Choroid plexus epithelial cell (primary cell): ENCODE results near the gene LIX1L.
A peak's percentile ranks its signal among the peaks of the same experiment; 100 is the strongest.

Source experiments
- DNase-seq: peaks from one replicate; pipeline ENCODE4 v3.0.0-alpha.2; 2010; ENCODE audit warnings: low read depth
- H3K4me3 ChIP-seq: 2 replicates; pipeline ENCODE4 v1.5.1; 2011; ENCODE audit warnings: low read depth, mild to moderate bottlenecking, control low read depth, low read length, moderate library complexity
- TF ChIP-seq, protein P1 (sequence below): conservative IDR thresholded peaks from 2 replicates; pipeline ENCODE4 v1.5.1; 2011; ENCODE audit warnings: low read depth, mild to moderate bottlenecking, control low read depth, inconsistent platforms, low read length, moderate library complexity

LIX1L gene

DNA sequence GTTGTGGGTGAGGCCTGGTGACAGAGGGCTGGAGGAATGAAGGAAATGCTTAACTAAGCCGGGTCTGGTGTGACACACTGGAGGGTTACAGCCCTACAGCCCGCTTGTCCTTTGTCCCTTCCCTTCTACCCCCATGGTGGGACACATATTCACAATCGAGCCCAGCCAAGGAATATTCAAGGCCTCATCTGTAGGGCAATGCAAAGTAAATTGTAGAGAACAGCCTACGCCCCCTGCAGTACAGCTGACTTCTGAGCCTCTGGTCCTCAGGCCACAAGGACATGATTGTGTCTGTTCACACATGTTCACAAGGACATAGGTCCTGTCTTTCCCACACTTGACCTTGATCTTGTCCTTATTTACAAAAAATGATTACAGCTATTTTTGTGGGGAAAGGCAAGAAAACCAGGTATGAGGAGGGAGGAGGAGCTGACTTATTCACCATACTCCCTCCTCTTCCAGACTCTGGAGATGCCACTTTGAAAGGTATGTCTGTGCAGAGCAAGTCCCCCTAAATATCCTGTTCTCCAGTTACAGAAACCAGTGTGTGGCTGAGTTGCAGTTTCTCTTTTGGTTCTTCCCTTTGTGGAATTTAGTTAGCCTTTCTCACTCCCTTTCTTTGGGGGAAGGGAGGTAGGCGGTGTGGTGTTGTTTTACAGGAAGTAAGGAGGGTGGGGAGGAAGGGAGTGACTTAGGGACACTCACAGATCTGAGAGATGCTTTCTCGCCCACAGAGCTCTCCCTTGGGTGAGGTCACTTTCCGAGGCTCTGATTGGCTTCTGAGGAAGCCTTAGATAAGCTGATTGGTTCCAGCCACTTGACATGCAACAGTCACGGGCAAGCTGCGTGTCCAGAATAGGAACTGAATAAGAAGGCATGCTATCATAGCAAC is 21.3 kb upstream of the LIX1L start:
- DNase-seq: peak; percentile 100
- peak overlapping the region; percentile 31 for H3K4me3 ChIP-seq
- TF ChIP-seq, protein P1, sequence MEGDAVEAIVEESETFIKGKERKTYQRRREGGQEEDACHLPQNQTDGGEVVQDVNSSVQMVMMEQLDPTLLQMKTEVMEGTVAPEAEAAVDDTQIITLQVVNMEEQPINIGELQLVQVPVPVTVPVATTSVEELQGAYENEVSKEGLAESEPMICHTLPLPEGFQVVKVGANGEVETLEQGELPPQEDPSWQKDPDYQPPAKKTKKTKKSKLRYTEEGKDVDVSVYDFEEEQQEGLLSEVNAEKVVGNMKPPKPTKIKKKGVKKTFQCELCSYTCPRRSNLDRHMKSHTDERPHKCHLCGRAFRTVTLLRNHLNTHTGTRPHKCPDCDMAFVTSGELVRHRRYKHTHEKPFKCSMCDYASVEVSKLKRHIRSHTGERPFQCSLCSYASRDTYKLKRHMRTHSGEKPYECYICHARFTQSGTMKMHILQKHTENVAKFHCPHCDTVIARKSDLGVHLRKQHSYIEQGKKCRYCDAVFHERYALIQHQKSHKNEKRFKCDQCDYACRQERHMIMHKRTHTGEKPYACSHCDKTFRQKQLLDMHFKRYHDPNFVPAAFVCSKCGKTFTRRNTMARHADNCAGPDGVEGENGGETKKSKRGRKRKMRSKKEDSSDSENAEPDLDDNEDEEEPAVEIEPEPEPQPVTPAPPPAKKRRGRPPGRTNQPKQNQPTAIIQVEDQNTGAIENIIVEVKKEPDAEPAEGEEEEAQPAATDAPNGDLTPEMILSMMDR: peak; percentile 46

DNA sequence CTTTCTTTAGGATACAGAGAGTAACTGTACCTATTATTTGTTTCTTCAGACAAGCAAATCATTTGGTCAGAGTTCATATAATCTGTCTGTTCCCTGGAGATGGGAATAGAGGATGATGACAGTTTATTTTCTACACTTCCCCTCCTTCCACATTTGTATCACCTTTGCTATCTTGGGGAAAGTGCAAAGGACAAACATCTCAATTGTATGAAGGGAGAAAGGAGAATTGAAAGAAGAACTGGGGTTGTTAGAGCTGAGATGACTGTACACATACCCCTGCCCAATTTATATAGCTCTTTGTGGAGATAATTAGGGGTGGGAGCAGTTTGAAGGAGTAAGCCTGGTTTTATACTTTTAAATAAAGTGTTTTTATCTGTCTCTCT is 20.6 kb upstream of the LIX1L start:
- H3K4me3 ChIP-seq: no peak overlapping the region
- TF ChIP-seq, protein P1: no peak
- DNase-seq: no peak

DNA sequence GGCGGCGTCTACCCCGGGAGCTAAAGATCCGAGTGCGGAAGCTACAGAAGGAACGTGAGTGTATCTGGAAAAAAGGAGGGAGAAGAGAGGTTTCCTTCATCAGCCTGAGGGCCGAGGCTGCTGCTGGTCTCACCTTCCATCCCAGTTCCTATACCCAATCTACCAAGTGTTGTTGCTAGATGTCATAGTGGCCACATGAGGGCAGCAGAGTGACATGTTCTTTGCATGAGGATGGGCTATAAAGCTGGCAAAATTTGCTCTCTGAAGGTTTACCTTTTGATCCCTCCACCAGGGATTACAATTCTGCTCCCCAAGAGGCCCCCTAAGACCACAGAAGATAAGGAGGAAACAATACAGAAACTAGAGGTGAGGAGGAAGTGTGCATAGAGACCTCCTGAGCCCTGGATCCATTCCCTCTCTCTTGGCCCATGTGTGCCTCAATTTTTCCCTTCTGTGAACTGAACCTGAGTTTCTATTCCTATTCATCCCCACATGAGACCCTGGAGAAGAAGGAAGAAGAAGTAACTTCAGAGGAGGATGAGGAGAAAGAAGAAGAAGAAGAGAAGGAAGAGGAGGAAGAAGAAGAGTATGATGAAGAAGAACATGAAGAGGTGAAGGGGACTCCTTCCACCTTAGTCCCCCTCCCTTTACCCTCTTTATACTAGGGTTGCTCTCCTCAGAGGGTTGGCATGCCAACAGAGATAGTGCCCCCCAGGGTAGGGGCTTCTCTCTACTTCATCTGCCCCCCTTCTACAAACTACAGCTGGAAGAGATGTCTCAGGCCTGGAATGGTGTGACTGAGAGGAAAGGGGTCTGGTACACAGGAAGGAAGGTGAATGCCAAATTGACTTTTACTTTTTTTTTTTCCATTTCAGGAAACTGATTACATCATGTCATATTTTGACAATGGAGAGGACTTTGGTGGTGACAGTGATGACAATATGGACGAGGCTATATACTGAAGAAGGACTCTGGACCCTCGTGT is 20.0 kb upstream of the LIX1L start:
- no peak overlapping the region for H3K4me3 ChIP-seq
- peak; percentile 94 for DNase-seq
- TF ChIP-seq, protein P1: peak; percentile 88

DNA sequence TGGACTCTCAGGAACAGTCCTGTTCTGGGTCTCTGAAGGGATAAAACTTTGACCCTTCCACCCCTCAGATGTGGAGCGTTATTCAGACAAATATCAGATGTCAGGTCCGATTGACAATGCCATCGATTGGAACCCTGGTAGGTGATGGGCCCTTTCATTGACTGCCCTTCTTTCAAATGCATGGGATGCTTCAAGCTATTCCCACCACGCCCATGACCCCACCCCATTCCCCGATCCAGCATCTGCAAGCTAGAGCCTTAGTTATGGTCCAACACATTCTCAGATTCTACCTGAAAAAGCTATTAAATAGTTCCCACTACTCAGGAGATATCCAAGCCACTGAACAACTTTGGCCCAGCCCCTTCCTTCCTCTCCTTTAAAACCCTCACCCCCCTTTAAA is 19.2 kb upstream of the LIX1L start:
- no peak overlapping the region for H3K4me3 ChIP-seq
- no peak for DNase-seq
- TF ChIP-seq, protein P1: no peak

DNA sequence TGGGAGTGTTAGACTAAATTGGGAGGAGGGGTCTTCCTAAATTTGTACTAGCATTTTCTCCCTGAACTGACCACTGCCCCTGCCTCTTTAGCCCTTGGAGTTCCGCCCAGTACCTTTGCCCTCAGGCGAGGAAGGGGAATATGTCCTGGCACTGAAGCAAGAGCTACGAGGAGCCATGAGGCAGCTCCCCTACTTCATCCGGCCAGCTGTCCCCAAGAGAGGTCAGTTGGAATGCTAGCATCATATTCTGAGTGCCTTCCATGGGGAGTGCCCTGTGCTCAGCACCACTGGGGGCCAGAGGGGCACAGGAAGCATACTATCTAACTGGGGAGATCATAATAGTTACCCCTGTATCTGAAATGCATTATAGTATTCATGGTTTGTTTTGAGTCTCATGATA is 17.4 kb upstream of the LIX1L start:
- TF ChIP-seq, protein P1: no peak
- H3K4me3 ChIP-seq: no peak overlapping the region
- DNase-seq: no peak

DNA sequence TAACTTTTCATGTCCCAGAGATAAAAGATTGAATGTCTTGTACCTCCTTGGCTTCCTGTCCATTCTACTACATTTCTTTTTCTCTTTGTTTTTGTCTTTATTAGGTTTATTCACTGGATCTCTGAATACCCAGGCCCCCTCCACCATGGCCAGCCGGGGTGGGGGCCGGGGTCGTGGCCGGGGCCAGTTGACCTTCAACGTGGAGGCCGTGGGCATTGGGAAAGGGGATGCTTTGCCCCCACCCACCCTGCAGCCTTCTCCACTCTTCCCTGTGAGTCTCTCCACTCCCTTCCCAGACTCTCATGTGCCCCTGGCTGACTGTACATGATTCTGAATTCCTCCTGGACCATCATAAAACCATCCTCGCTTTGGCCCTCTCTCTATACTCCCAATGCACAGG is 16.9 kb upstream of the LIX1L start:
- TF ChIP-seq, protein P1: no peak
- no peak overlapping the region for H3K4me3 ChIP-seq
- no peak for DNase-seq
